A549 (cell line): Measurements from ENCODE around the gene NRBP1. TPM values are rescaled to one million over a fixed set of nuclear protein-coding genes. Genes with fewer than 3 reads are reported as not detected.

Experiments
- ATAC-seq, 2 experiments: fragments of 200-7000 bp in 1 of 2; fragments of >200 bp in 1 of 2; cut with Nextera tagmentation in 1 of 2; cut with Tn5 transposase in 1 of 2; 3 replicates each; pipeline versions ENCODE4 v1.8.0 to v1.9.1; 2018 to 2020; ENCODE audit warnings: mild to moderate bottlenecking in 1 of 2, moderate library complexity in 1 of 2
- CTCF ChIA-PET: fragments of 300-600 bp; sonication (Branson Sonifier 250); formaldehyde crosslinking; extraction: SDS; loops from one replicate; lab custom pipeline; 2021; ENCODE audit warnings: antibody characterized with exemption, inconsistent platforms; lab: Yijun Ruan, JAX
- POLR2A ChIA-PET: fragments of 350-600 bp; formaldehyde crosslinking; extraction: SDS; loops from one replicate; lab custom pipeline; 2021; ENCODE audit warnings: antibody characterized with exemption, inconsistent platforms; lab: Yijun Ruan, JAX
- DNase-seq, 2 experiments: peaks; one replicate each; pipeline versions ENCODE4 v3.0.0 to v3.0.0-alpha.2; 2011 to 2016; ENCODE audit warnings: low read depth in 1 of 2, low spot score in 1 of 2
- FAIRE-seq: peaks from 2 replicates; lab custom pipeline; 2011; peaks lifted over from hg19 to GRCh38; lab: Jason Lieb, UNC
- H3K27ac ChIP-seq, 2 experiments: fragments of >200 bp; sonication (Bioruptor Twin); formaldehyde crosslinking; 3 replicates each; pipeline ENCODE4 v1.5.1; 2016 to 2017
- H3K4me1 ChIP-seq: fragments of >200 bp; sonication (Bioruptor Twin); formaldehyde crosslinking; 3 replicates; pipeline ENCODE4 v1.6.1; 2016
- H3K4me2 ChIP-seq: fragments of >200 bp; sonication (Bioruptor Twin); formaldehyde crosslinking; 3 replicates; pipeline ENCODE4 v1.6.1; 2016
- H3K4me3 ChIP-seq: fragments of >200 bp; sonication (Bioruptor Twin); formaldehyde crosslinking; 3 replicates; pipeline ENCODE4 v1.5.1; 2016
- H3K9me3 ChIP-seq: fragments of >200 bp; sonication (Bioruptor Twin); formaldehyde crosslinking; 3 replicates; pipeline ENCODE4 v1.6.1; 2016
- EHMT2 ChIP-seq: fragments of 200-600 bp; sonication (generic); IDR thresholded peaks from 2 replicates; pipeline ENCODE4 v1.6.1; 2016; ENCODE audit warnings: antibody characterized with exemption, low read depth, mild to moderate bottlenecking, moderate library complexity
- EP300 ChIP-seq, 2 experiments: fragments of >200 bp; sonication (Bioruptor Twin); formaldehyde crosslinking; IDR thresholded peaks; 2 replicates in 1 of 2; 3 replicates in 1 of 2; pipeline ENCODE4 v1.6.1; 2016 to 2017
- ESRRA ChIP-seq: fragments of 150-350 bp; IDR thresholded peaks from 2 replicates; pipeline ENCODE4 v1.6.1; 2014; ENCODE audit warnings: mild to moderate bottlenecking, low read length, borderline replicate concordance
- FOXS1 ChIP-seq: fragments of 250-450 bp; sonication (Bioruptor Pico); IDR thresholded peaks from 2 replicates; pipeline ENCODE4 v1.5.0; 2020; ENCODE audit warnings: mild to moderate bottlenecking, moderate library complexity
- HEYL ChIP-seq: fragments of 250-450 bp; sonication (Bioruptor Pico); IDR thresholded peaks from 2 replicates; pipeline ENCODE4 v1.8.0; 2021; ENCODE audit warnings: mild to moderate bottlenecking, moderate library complexity
- JUN ChIP-seq, 2 experiments: fragments of >200 bp; sonication (Bioruptor Twin); formaldehyde crosslinking; IDR thresholded peaks; 2 replicates in 1 of 2; 3 replicates in 1 of 2; pipeline ENCODE4 v1.6.1; 2016 to 2017
- KDM1A ChIP-seq: fragments of 200-600 bp; sonication (generic); IDR thresholded peaks from 2 replicates; pipeline ENCODE4 v1.6.1; 2016; ENCODE audit warnings: low read depth, mild to moderate bottlenecking
- KDM5A ChIP-seq: fragments of 200-600 bp; sonication (generic); IDR thresholded peaks from 2 replicates; pipeline ENCODE4 v1.6.1; 2016; ENCODE audit warnings: antibody characterized with exemption, mild to moderate bottlenecking
- MAZ ChIP-seq: fragments of 150-350 bp; IDR thresholded peaks from 2 replicates; pipeline ENCODE4 v1.6.1; 2014; ENCODE audit warnings: antibody characterized with exemption, low read depth, low read length, borderline replicate concordance
- MYC ChIP-seq: IDR thresholded peaks from 2 replicates; pipeline ENCODE4 v1.6.1; 2012; ENCODE audit warnings: mild to moderate bottlenecking, inconsistent platforms, low read length, improper control_type of control experiment, borderline replicate concordance
- NFE2L2 ChIP-seq: fragments of 150-350 bp; conservative IDR thresholded peaks from 2 replicates; pipeline ENCODE4 v1.6.1; 2014; ENCODE audit warnings: low read length
- NPAS2 ChIP-seq: fragments of 250-450 bp; sonication (Bioruptor Pico); IDR thresholded peaks from 2 replicates; pipeline ENCODE4 v1.8.0; 2022; ENCODE audit warnings: mild to moderate bottlenecking, moderate library complexity, borderline replicate concordance
- POLR2A ChIP-seq: IDR thresholded peaks from 2 replicates; pipeline ENCODE4 v1.6.1; 2012; ENCODE audit warnings: mild to moderate bottlenecking, low read length
- RAD21 ChIP-seq, 2 experiments: fragments of >200 bp in 1 of 2; sonication (Bioruptor Twin) in 1 of 2; formaldehyde crosslinking in 1 of 2; IDR thresholded peaks in 1 of 2; conservative IDR thresholded peaks in 1 of 2; 2 replicates in 1 of 2; 3 replicates in 1 of 2; pipeline ENCODE4 v1.6.1; 2012 to 2018; ENCODE audit warnings: inconsistent platforms in 1 of 2
- REST ChIP-seq: fragments of 200-600 bp; sonication (generic); IDR thresholded peaks from 2 replicates; pipeline ENCODE4 v1.6.1; 2016; ENCODE audit warnings: antibody characterized with exemption, mild to moderate bottlenecking, moderate library complexity
- SREBF2 ChIP-seq: fragments of 450-650 bp; IDR thresholded peaks from 2 replicates; pipeline ENCODE4 v1.6.1; 2014; ENCODE audit warnings: mild to moderate bottlenecking, moderate library complexity
- TFCP2L1 ChIP-seq: fragments of 250-450 bp; sonication (Bioruptor Pico); IDR thresholded peaks from 2 replicates; pipeline ENCODE4 v1.5.0; 2021; ENCODE audit warnings: mild to moderate bottlenecking
- TP53 ChIP-seq: fragments of 250-450 bp; sonication (Bioruptor Pico); IDR thresholded peaks from 2 replicates; pipeline ENCODE4 v1.5.0; 2021; ENCODE audit warnings: mild to moderate bottlenecking, moderate library complexity
- ZFP36 ChIP-seq: fragments of 450-650 bp; IDR thresholded peaks from 2 replicates; pipeline ENCODE4 v1.6.1; 2014; ENCODE audit warnings: borderline replicate concordance; ENCODE audit not compliant: partially characterized antibody
- WGBS: methylation state at CpG from one replicate; pipeline ENCODE4 v1.1.6; 2017; ENCODE audit errors: missing lambda C conversion rate; 5-methylcytosine and 5-hydroxymethylcytosine counted together
- polyA plus RNA-seq, 4 experiments: library from polyadenylated mRNA; depleted of rRNA in 3 of 4; stranded (reverse); fragments of >200 nt; fragmentation: RNase III in 1 of 4; extraction: RNeasy Plus Mini Kit Qiagen cat#74134 plus additional on column Dnase treatment in 1 of 4; gene quantifications; 2 replicates in 3 of 4; 3 replicates in 1 of 4; pipeline ENCODE4 v1.2.3, GENCODE V29; 2011 to 2017
- TF ChIP-seq, protein P1 (sequence below): IDR thresholded peaks from 2 replicates; pipeline ENCODE4 v1.6.1; 2012; ENCODE audit warnings: low read depth, borderline replicate concordance
- TF ChIP-seq, protein P2 (sequence below): fragments of 450-650 bp; IDR thresholded peaks from 2 replicates; pipeline ENCODE4 v1.6.1; 2014; ENCODE audit warnings: antibody characterized with exemption
- TF ChIP-seq, protein P3 (sequence below): fragments of >200 bp; sonication (Bioruptor Twin); formaldehyde crosslinking; IDR thresholded peaks from 2 replicates; pipeline ENCODE4 v1.6.1; 2016

NRBP1 gene
- polyA plus RNA-seq, 2 of the 4 experiments (the other 2 are of a cell fraction), result 138 to 229 TPM

DNA sequence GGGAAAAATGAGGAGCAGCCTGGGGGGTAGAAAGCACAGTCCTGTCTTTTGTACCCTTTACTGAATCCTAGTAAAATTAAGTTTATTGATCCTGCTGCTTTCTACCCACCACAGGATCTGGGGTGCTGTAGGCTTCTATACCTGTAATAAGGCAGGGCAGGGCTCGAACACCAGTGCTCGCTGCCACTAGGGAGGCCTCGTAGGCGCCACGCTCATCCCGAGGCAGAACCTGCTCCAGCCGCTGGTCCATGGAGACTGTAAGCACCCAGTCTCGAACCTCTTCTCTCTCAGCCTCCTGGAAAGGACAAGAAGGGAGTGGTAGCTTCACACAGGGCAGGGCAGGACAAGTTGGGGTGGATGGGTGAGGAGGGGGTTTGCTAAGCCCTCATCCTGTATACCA lies 16.7 kb downstream of the NRBP1 start:
- ATAC-seq (no peak), FAIRE-seq (no peak)
- Histone ChIP-seq H3K4me3 (no peak overlapping the region), H3K9me3 (no peaks in the 10 kb centered on the region)
- ChIA-PET CTCF (interaction anchor here (0.5 to 1.3 kb wide), 3 partner anchors 10 to 320 kb away, joined by 3 to 10 read pairs (median 3); no protein-coding TSS in a partner anchor), POLR2A (interaction anchor here (1.6 kb wide), 1 partner anchor 16 kb away, joined by 7 read pairs; the partner anchor contains the start of gene NRBP1)
- TF ChIP-seq NFE2L2 (no peak), ZFP36 (no peak), MYC (no peak), RAD21 (conservative IDR thresholded peaks at IDR 0.05 in 1 of 2, IDR thresholded peaks at IDR 0.05 in 1 of 2) (no peak), KDM5A (no peak), FOXS1 (CRISPR knock-in tag) (no peak), KDM1A (no peak), HEYL (CRISPR knock-in tag) (no peak)
- TF ChIP-seq, protein P1, sequence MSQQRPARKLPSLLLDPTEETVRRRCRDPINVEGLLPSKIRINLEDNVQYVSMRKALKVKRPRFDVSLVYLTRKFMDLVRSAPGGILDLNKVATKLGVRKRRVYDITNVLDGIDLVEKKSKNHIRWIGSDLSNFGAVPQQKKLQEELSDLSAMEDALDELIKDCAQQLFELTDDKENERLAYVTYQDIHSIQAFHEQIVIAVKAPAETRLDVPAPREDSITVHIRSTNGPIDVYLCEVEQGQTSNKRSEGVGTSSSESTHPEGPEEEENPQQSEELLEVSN, result no peak
- TF ChIP-seq, protein P2, sequence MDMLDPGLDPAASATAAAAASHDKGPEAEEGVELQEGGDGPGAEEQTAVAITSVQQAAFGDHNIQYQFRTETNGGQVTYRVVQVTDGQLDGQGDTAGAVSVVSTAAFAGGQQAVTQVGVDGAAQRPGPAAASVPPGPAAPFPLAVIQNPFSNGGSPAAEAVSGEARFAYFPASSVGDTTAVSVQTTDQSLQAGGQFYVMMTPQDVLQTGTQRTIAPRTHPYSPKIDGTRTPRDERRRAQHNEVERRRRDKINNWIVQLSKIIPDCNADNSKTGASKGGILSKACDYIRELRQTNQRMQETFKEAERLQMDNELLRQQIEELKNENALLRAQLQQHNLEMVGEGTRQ, result no peak
- TF ChIP-seq, all 56 proteins: peak for 0
- no peak overlapping the region for H3K27ac ChIP-seq
- DNase-seq, result no peak
- no peak overlapping the region for H3K4me2 ChIP-seq
- no peaks in the 10 kb centered on the region for H3K4me1 ChIP-seq
- 89% methylated on average over 8 of the region's 8 CpGs for WGBS

- TF ChIP-seq, protein P3, sequence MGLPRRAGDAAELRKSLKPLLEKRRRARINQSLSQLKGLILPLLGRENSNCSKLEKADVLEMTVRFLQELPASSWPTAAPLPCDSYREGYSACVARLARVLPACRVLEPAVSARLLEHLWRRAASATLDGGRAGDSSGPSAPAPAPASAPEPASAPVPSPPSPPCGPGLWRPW, result no peak
- TF ChIP-seq EHMT2, result no peak
- no peak for TF ChIP-seq NPAS2
- TF ChIP-seq ESRRA, result no peak
- no peak for TF ChIP-seq EP300 (IDR thresholded peaks at IDR 0.05)
- no peak for TF ChIP-seq TFCP2L1
- TF ChIP-seq JUN (IDR thresholded peaks at IDR 0.05), result no peak
- no peak for TF ChIP-seq MAZ
- TF ChIP-seq SREBF2, result no peak
- no peak for TF ChIP-seq POLR2A
- no peak for TF ChIP-seq RAD21 (conservative IDR thresholded peaks at IDR 0.05 in 1 of 2, IDR thresholded peaks at IDR 0.05 in 1 of 2)
- TF ChIP-seq REST, result no peak
- TF ChIP-seq TP53 (CRISPR knock-in tag), result no peak
- Histone ChIP-seq H3K9me3 (no peaks in the 10 kb centered on the region), H3K4me3 (no peak overlapping the region), H3K27ac (no peak overlapping the region), H3K4me2 (no peak overlapping the region), H3K4me1 (no peaks in the 10 kb centered on the region)
- ATAC-seq, result no peak
- no peak for DNase-seq
- WGBS, result 89% methylated on average over 8 of the region's 8 CpGs
- CTCF ChIA-PET, result interaction anchor here (0.5 to 1.3 kb wide), 3 partner anchors 9 to 320 kb away, joined by 3 to 10 read pairs (median 3); no protein-coding TSS in a partner anchor
- POLR2A ChIA-PET, result interaction anchor here (1.6 kb wide), 1 partner anchor 16 kb away, joined by 7 read pairs; the partner anchor contains the start of gene NRBP1
- no peak for FAIRE-seq
These were observed 17.2 kb downstream of the NRBP1 start for GRCh38 chr2:27445615-27446014.
